PFSK-1 (cell line): ENCODE results near the gene PRKN.

ENCODE experiments used
- FOXP2 ChIP-seq: optimal IDR thresholded peaks from 2 replicates; pipeline ENCODE3; 2011; ENCODE audit warnings: borderline replicate concordance, control low read depth, inconsistent platforms; ENCODE audit not compliant: insufficient read depth; ENCODE audit errors: extremely low read length, extremely low read depth
- POLR2AphosphoS5 ChIP-seq: IDR thresholded peaks from 2 replicates; pipeline ENCODE4 v1.6.1; 2012; ENCODE audit warnings: low read depth, mild to moderate bottlenecking, control low read depth, low read length, moderate library complexity
- SIN3A ChIP-seq: IDR thresholded peaks from 2 replicates; pipeline ENCODE4 v1.6.1; 2012; ENCODE audit warnings: mild to moderate bottlenecking, low read length, moderate library complexity, borderline replicate concordance; ENCODE audit not compliant: insufficient read depth
- TAF1 ChIP-seq: IDR thresholded peaks from 2 replicates; pipeline ENCODE4 v1.6.1; 2012; ENCODE audit warnings: low read length, control low read depth, borderline replicate concordance; ENCODE audit not compliant: insufficient read depth
- TF ChIP-seq, protein P1 (sequence below), 2 experiments: IDR thresholded peaks; 2 replicates each; pipeline versions ENCODE4 v1.6.1 to v1.8.0; 2011 to 2012; ENCODE audit warnings: low read depth in 2 of 2, low read length in 2 of 2, control low read depth in 1 of 2, inconsistent platforms in 1 of 2, mild to moderate bottlenecking in 1 of 2, moderate library complexity in 1 of 2; ENCODE audit not compliant: insufficient read depth in 1 of 2

Gene PRKN

DNA sequence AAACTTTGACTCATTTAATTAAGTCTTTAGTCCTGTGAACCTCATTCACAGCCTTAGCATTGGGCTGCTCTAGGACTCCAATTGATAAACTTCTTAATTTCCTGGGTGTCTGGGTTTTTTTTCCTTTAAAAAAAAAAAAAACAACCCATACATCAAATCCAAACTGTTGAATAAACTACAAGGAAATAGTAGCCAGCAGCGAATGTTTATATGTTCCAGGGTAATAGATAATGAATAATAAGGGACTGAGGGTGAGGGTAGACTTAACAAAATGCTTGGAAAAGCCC, 890.2 kb downstream of the PRKN start:
- TF ChIP-seq FOXP2 (no peak), SIN3A (no peak), TAF1 (no peak), POLR2AphosphoS5 (no peak)
- TF ChIP-seq, protein P1, sequence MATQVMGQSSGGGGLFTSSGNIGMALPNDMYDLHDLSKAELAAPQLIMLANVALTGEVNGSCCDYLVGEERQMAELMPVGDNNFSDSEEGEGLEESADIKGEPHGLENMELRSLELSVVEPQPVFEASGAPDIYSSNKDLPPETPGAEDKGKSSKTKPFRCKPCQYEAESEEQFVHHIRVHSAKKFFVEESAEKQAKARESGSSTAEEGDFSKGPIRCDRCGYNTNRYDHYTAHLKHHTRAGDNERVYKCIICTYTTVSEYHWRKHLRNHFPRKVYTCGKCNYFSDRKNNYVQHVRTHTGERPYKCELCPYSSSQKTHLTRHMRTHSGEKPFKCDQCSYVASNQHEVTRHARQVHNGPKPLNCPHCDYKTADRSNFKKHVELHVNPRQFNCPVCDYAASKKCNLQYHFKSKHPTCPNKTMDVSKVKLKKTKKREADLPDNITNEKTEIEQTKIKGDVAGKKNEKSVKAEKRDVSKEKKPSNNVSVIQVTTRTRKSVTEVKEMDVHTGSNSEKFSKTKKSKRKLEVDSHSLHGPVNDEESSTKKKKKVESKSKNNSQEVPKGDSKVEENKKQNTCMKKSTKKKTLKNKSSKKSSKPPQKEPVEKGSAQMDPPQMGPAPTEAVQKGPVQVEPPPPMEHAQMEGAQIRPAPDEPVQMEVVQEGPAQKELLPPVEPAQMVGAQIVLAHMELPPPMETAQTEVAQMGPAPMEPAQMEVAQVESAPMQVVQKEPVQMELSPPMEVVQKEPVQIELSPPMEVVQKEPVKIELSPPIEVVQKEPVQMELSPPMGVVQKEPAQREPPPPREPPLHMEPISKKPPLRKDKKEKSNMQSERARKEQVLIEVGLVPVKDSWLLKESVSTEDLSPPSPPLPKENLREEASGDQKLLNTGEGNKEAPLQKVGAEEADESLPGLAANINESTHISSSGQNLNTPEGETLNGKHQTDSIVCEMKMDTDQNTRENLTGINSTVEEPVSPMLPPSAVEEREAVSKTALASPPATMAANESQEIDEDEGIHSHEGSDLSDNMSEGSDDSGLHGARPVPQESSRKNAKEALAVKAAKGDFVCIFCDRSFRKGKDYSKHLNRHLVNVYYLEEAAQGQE (IDR thresholded peaks at IDR 0.05; ENCODE audit: insufficient read depth in 1 of 2, low read depth in 2 of 2, low read length in 2 of 2), result no peak

DNA sequence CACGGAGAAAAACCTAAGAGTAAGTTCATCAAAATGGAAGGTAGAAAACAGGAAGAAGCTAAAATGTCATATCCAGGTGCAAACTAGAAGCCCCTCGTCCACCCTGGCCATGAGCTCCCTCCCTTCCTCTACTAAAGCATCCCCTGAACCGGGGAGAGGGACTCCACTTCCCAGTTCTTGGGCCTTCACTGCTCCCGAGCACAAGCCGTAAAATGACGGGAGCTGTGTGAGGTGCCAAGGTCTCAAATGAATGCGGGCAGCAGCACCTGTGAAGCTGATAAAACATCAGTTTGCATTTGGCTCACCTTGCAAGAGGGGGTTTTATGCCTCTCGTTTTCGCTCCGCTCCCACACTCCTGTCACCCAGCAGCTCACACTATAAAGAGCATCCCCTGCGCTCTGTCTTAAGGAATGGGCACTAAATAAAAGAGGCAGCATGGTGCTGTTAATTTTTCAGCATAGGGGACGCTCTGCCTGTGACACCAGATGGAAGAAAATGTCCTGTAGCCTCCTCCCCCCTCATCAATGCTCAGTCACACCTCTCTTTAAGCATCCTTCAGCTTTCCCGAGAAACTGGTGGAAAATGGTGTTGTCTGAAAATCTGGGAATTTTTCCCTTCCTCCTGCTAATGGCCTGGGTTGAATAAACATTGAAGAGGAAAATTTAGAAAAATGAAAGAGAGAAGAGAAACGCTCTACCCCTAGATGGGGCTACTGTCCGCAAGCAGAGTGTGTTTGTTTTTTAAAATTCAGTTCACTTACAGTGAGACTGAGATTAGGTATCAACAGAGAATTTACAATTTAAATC, 890.7 kb downstream of the PRKN start:
- TF ChIP-seq, protein P1 (IDR thresholded peaks at IDR 0.05; ENCODE audit: insufficient read depth in 1 of 2, low read depth in 2 of 2, low read length in 2 of 2), result no peak
- TF ChIP-seq POLR2AphosphoS5 (no peak), SIN3A (no peak), FOXP2 (no peak), TAF1 (no peak)

DNA sequence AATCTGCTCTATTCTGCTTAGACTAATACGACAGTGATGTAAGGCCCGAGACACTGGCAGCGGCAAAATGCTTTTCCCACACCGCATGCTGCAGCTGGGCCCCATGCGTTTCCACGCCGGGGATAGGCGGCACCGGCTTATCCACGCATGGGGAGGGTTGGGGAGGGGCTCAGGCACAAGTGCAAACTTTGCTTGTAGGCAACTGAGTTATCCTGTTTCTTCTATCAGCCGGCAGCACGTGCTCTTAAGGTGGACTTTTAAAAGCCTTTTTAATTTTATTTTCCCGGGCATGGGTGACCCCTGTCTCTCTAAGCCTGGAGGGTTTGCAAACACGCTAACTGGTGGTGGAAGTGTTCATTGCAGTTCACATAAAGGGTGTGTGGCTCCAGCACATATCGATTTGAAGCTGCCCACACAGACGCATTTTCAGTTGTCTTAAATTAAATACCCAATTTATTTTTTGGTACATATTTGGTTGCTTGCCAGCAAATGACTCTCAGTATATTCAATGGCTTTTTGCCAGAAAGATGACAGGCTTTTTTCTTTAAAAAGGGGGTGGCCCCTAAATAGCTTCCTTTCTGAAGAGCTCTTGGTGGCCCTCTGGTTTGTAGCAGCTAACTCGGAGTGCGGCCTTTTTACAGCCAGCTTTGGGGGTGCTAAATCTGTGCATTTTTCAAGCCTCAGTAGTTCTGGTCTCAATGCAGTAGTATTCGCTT, 891.9 kb downstream of the PRKN start:
- TF ChIP-seq, protein P1 (IDR thresholded peaks at IDR 0.05; ENCODE audit: insufficient read depth in 1 of 2, low read depth in 2 of 2, low read length in 2 of 2), result no peak
- TF ChIP-seq SIN3A, result no peak
- no peak for TF ChIP-seq FOXP2
- no peak for TF ChIP-seq TAF1
- no peak for TF ChIP-seq POLR2AphosphoS5

DNA sequence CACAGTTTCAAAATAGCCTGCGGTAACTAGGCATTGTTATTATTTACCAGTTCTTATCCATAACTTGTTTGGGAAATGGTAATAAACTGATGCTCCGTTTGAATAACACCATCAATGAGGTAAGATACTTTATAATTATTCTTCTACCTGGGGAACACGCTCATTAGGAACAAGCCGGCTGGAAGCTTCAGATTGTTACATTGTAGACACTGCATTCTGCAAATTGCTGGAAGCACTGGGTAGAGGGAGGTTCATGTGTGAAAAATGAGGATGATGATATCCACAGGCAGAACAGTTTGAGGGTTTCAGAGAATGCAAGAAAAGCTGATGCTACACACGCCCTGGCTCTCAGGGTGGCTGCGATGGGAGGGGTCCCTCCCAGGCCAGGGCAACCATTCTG, 893.1 kb downstream of the PRKN start:
- no peak for TF ChIP-seq POLR2AphosphoS5
- no peak for TF ChIP-seq TAF1
- no peak for TF ChIP-seq SIN3A
- TF ChIP-seq, protein P1 (IDR thresholded peaks at IDR 0.05; ENCODE audit: insufficient read depth in 1 of 2, low read depth in 2 of 2, low read length in 2 of 2), result no peak
- no peak for TF ChIP-seq FOXP2
